Stimulated activated CD4-positive, alpha-beta T cell treated with anti-CD3 and anti-CD28 coated beads, TNF-alpha, amount 100 ng/mL, for 1 hour (primary cell): ENCODE results near the gene CCL20.
"Not testable (repeated sequence)": the region's sequence is repeated elsewhere in the genome, so short reads cannot be mapped to it uniquely, and the experiment has no call there.

Experiments used
- DNase-seq, 3 donors: peaks; one replicate each; pipeline ENCODE4 v3.0.0-alpha.2; 2020; ENCODE audit warnings: low read depth in 3 of 3, low spot score in 1 of 3

Gene CCL20

DNA sequence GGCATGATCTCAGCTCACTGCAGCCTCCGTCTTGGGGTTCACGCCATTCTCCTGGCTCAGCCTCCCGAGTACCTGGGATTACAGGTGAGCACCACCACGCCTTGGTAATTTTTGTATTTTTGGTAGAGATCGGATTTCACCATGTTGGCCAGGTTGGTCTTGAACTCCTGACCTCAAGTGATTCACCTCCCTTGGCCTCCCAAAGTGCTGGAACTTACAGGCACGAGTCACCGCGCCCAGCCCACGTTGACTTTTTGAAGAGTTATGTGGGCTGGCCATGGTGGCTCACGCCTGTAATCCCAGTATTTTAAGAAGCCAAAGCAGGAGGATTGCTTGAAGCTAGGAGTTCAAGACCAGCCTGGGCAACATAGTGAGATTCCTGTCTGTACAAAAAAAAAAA is 20.8 kb downstream of the CCL20 start:
- DNase-seq = no peak

- no peak for DNase-seq
These were observed 21.4 kb downstream of the CCL20 start for GRCh38 chr2:227834916-227835650.

DNA sequence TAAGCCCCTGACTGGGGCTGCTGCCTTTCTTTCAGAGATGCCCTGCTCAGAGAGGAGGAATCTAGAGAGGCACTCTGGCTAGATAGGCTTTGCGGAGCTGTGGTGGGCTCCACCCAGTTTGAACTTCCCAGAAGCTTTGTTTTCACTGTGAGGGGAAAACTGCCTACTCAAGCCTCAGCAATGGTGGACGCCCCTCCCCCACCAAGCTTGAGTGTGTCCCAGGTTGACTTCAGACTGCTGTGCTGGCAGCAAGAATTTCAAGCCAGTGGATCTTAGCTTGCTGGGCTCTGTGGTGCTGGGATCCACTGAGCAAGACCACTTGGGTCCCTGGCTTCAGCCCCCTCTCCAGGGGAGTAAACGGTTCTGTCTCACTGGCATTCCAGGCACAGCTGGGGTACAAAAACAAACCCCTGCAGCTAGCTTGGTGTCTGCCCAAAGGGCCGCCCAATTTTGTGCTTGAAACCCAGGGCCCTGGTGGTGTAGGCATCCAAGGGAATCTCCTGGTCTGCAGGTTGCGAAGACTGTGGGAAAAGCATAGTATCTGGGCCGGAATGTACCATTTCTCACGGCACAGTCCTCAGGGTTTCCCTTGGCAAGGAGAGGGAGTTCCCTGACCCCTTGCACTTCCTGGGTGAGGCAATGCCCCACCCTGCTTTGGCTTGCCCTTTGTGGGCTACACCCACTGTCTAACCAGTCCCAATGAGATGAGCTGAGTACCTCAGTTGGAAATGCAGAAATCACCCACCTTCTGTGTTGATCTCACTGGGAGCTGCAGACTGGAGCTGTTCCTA is 25.9 kb downstream of the CCL20 start:
- not testable (repeated sequence) for DNase-seq

DNA sequence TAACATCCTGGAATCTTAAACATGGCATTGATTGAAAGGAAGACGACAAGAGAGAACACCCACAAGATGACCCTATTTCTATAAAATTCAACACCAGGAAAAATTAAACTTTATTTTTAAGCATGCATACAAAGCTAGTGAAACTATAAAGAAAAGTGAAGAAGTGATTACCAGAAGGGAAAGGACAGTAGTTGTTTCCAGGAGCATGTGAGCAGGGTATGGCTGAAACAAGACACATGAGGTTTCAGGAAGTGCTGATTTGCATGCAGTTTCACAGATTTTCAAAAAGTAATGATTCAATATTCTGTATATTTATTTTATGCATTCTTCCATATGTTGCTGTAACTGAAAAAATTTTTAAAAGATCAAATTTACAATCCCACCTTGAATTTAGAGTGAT is 33.2 kb downstream of the CCL20 start:
- no peak for DNase-seq

DNA sequence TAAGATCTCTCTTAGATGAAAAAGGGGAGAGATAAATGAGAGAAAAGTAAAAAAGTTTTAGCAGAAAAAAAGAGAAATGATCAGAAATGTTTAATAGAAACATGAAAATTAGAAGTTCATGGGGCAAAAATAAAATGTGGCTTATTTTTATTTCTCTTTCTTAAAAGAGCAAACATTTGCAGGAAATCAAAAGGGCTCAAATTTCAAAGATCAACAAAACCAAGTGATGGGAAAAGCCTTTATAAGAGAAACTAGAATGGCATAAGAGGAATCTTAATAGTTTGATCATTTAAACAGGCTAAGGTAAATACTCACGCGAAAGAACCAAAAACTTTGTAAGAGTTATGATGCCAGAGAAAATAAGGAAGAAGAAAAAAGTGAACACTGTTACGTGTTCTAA is 34.5 kb downstream of the CCL20 start:
- DNase-seq = no peak

GRCh38 chr2:227848586-227848985 is 34.9 kb downstream of the CCL20 start:
- DNase-seq = no peak

- no peak for DNase-seq
These were observed 36.3 kb downstream of the CCL20 start for GRCh38 chr2:227849906-227850305.

- DNase-seq = no peak
These were observed 39.6 kb downstream of the CCL20 start for GRCh38 chr2:227853204-227853629.

GRCh38 chr2:227853765-227854271 is 40.2 kb downstream of the CCL20 start:
- no peak for DNase-seq

DNA sequence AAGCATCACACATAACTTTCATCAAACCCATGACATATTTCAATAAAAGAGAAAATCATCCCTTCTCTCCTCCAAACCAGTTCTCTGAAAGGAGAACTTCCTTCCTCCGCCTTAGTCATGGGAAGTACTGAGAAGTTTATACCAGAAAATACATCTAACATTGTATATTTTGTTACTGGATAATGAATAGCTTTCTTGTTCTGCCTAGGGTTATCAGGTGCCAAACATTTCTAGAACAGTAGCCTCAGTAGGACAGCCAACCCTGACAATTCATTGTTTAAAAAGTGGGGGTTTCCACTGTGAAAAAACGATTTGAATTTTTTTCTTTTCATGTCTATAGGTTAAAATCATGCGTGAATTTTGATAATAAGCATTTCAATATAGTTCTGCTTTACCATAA is 41.8 kb downstream of the CCL20 start:
- DNase-seq = no peak

DNA sequence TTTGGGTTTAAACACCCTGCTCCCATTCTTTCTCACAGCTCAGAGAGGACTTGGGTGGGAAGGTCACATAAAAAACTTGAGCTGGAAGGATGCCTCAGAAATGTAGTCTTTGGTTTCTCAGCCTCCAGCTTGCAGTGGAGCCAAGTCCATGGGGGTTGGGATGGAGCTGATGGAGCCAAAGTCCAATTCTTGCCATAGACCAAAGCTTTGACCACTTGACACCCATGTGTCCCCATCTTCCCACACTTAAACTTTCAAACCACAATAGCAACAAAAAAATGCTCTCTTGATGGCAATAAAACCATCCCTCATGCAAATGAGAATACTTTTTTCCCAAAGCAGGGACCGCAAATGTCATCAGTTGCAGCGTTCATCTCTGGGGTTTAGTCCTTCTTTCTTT is 43.1 kb downstream of the CCL20 start:
- DNase-seq = no peak

DNA sequence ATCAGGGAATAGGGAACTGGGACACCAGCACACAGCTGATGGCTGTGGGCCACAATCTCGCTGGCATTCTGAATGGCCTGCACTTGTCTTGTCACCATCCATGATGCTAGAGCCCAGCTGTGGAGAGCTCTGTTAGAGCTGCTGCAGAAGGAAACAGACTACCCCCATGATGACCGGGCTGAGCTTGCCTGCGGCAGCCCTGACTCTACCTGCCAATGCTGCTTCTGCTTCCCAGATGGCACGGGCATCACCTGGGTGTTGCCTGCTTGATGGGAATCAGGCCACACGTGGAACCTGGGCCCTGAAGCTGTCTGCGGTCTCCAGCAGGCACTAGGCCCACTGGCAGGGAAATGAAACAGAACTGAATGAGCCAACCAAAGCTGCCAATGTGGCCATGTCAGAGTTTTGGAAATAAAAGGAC is 46.6 kb downstream of the CCL20 start:
- DNase-seq = no peak

DNA sequence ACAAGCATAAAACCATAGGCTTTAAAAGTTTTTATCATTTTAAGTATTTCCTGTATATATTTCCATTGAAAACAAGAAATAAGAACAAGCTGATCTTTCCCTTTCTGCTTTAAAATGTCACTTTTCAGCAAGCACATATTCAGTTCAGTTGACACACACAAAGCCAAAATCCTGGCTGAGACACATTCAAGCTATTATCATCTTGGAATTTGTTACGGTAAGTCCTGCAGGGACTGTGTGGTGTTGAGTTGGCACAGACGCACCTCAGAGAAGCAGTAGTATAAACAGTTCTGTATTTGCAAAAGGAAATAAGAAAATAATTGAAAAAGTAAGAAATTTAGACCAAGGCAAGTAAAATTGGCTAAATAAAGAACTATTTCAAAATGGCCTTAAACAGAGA is 47.4 kb downstream of the CCL20 start:
- DNase-seq = no peak

GRCh38 chr2:227862227-227862740 is 48.6 kb downstream of the CCL20 start:
- no peak for DNase-seq

GRCh38 chr2:227862741-227863588 is 49.3 kb downstream of the CCL20 start:
- DNase-seq = no peak

DNA sequence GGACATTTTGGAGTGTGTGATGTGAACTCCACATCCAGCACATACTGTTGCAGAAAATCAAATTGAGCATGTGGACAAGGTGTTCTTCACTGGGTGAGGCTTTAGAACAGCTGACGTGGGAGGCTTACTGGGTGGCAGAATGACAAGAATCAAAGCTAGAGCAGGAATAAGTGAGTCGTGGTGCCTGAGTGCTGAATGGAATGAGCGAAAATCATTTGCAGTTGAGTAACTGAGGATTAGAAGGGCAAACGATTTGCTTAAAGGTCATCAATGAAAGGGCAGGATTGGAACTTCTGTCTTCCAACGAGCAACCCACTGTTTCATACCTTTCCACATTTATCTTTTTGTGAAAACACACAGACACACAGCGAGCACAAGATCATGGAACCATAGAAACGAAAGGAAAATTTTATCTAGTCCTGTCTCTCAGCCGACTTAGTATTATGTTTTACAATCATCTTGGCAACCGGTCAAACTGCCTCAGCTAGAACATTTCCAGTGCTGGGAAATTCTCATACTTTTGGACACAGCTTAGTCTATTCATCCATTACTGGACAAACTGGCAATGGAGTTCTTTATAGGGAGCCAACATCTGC is 50.6 kb downstream of the CCL20 start:
- DNase-seq = no peak

GRCh38 chr2:227865291-227865690 is 51.6 kb downstream of the CCL20 start:
- no peak for DNase-seq
